ENCODE measurements around the gene DISC1. TPM values are rescaled to one million over a fixed set of nuclear protein-coding genes. Genes with fewer than 3 reads are reported as not detected.
"Not testable (repeated sequence)": the region's sequence is repeated elsewhere in the genome, so short reads cannot be mapped to it uniquely, and the experiment has no call there.

DISC1 gene
- total and polyA plus RNA-seq, 2 experiments from 2014 or later: 6.5 to 11.5 TPM

DNA sequence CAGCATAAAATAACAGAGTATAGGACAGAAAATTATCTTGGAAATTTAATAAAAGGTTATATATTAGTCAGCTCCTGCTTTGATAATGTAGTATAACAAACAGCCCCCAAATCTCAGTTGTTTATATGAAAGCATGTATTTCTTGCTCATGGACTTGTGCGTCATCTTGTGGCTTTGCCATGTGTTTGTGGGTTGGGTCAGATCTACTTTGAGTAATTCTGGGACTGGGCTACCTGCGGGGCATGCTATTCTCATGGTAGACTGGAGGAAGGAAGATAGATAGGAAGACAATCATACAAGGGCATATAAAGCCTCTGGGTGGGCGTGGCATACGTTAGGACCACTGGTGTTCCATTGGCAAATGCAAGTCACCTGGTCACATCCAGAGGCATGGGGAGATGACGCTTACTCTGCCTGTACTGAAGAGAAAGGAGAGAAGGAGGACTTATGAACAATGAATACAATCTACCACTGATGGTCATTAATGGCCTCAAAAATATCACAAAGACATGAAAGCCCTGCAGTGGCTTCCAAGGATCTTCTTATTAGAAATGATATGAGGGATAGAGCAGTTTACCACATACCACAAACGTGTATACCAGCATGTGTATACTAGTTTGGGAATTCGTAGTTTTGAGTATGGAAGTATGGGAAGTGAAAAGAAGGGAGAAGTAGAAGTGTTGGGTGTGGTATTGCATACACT lies 267.0 kb downstream of the DISC1 start:
- DNase-seq (ENCODE audit: low read depth in 1 of 2, low spot score in 1 of 2): no peak
- TF ChIP-seq, protein P1, sequence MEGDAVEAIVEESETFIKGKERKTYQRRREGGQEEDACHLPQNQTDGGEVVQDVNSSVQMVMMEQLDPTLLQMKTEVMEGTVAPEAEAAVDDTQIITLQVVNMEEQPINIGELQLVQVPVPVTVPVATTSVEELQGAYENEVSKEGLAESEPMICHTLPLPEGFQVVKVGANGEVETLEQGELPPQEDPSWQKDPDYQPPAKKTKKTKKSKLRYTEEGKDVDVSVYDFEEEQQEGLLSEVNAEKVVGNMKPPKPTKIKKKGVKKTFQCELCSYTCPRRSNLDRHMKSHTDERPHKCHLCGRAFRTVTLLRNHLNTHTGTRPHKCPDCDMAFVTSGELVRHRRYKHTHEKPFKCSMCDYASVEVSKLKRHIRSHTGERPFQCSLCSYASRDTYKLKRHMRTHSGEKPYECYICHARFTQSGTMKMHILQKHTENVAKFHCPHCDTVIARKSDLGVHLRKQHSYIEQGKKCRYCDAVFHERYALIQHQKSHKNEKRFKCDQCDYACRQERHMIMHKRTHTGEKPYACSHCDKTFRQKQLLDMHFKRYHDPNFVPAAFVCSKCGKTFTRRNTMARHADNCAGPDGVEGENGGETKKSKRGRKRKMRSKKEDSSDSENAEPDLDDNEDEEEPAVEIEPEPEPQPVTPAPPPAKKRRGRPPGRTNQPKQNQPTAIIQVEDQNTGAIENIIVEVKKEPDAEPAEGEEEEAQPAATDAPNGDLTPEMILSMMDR (IDR thresholded peaks at IDR 0.05; ENCODE audit: low read depth, low read length): no peak
- no peak overlapping the region for H3K27ac ChIP-seq
- H3K9me3 ChIP-seq (ENCODE audit: low read depth): no peaks in the 10 kb centered on the region
- no peaks in the 10 kb centered on the region for H3K27me3 ChIP-seq
- no peaks in the 10 kb centered on the region for H3K36me3 ChIP-seq
- peaks cover 9% of the 10 kb centered on the region for H3K4me1 ChIP-seq (ENCODE audit: low read depth)
- no peak overlapping the region for H3K4me3 ChIP-seq

DNA sequence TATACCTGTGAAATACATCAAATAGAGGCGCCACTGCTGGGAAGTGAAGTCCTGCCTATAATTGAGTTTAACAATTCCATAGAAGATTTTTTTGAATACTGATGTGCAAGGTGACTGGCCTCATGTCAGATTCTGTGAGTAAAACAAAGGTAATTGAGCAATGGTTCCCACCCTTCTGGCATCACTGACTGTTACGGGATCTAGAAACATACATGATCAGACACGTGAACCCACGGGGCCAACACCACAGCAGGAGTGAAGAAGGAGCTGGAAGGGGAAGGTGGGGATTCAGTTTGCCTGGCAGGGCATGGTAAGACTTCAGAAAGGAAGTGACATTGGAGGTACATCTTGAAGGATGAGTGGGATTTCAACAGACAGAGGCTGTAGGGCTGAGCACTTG lies 270.2 kb downstream of the DISC1 start:
- no peak for DNase-seq (ENCODE audit: low read depth in 1 of 2, low spot score in 1 of 2)
- no peak overlapping the region for H3K4me3 ChIP-seq
- H3K27ac ChIP-seq: no peak overlapping the region
- no peaks in the 10 kb centered on the region for H3K27me3 ChIP-seq
- H3K4me1 ChIP-seq (ENCODE audit: low read depth): peaks cover 15% of the 10 kb centered on the region
- TF ChIP-seq, protein P1 (IDR thresholded peaks at IDR 0.05; ENCODE audit: low read depth, low read length): no peak
- no peaks in the 10 kb centered on the region for H3K9me3 ChIP-seq (ENCODE audit: low read depth)
- H3K36me3 ChIP-seq: no peaks in the 10 kb centered on the region

DNA sequence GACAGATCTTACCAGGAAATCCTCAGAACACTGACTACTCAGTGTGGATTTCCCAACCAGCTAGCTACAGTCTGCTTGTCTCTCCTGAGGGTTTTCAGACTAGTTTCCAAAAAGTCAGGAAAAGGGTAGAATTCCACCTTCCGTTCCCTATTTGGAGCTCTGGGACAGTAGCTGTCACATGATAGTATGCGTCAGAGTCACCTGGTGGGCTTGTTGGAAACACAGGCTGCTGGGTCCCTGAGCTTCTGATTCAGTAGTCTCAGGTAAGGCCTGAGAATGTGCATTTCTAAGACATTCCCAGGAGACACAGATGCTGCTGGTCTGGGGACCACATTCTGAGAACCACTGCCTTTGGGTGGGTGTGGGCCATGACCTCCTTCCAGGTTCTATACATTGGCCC lies 272.5 kb downstream of the DISC1 start:
- no peak overlapping the region for H3K27ac ChIP-seq
- H3K27me3 ChIP-seq: no peaks in the 10 kb centered on the region
- no peaks in the 10 kb centered on the region for H3K9me3 ChIP-seq (ENCODE audit: low read depth)
- no peak overlapping the region for H3K4me3 ChIP-seq
- TF ChIP-seq, protein P1 (IDR thresholded peaks at IDR 0.05; ENCODE audit: low read depth, low read length): no peak
- H3K36me3 ChIP-seq: no peaks in the 10 kb centered on the region
- DNase-seq (ENCODE audit: low read depth in 1 of 2, low spot score in 1 of 2): no peak
- H3K4me1 ChIP-seq (ENCODE audit: low read depth): peaks cover 15% of the 10 kb centered on the region

DNA sequence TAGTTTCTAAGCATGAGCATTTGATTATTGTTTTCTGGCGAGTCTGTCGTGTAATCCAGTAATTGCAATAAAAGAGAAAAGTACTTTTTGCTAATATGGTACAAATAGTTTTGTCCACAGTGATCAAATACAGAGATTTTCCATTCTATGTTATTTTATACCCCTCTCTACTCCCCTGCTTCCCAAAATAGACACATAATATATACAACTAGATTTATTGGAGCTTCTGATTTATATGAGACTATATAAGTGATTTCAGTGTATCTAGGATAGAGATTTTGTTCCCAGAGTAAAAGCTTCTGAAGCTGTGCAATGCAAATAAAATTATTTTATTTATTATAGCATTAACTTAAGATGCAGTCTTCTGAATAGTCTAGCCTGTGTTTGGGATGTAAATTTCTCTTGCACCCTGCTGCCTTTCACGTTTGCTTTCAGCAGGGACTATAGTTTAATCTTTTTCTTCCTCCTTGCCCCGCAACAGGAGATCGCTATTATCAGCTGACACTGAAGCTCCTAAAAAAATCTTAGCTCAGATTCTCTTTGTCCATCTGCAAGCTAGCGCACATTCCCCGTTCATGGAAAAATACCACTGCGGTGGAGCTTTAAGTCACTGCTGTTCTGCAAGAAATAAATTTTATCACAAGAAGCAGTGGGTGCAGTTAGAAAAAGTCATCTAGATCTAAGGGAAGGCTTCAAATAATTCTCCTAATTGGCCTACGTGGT lies 273.3 kb downstream of the DISC1 start:
- no peaks in the 10 kb centered on the region for H3K27me3 ChIP-seq
- no peak overlapping the region for H3K27ac ChIP-seq
- H3K4me3 ChIP-seq: no peak overlapping the region
- TF ChIP-seq, protein P1 (IDR thresholded peaks at IDR 0.05; ENCODE audit: low read depth, low read length): no peak
- H3K36me3 ChIP-seq: no peaks in the 10 kb centered on the region
- DNase-seq (ENCODE audit: low read depth in 1 of 2, low spot score in 1 of 2): no peak
- H3K4me1 ChIP-seq (ENCODE audit: low read depth): peaks cover 15% of the 10 kb centered on the region
- no peaks in the 10 kb centered on the region for H3K9me3 ChIP-seq (ENCODE audit: low read depth)

DNA sequence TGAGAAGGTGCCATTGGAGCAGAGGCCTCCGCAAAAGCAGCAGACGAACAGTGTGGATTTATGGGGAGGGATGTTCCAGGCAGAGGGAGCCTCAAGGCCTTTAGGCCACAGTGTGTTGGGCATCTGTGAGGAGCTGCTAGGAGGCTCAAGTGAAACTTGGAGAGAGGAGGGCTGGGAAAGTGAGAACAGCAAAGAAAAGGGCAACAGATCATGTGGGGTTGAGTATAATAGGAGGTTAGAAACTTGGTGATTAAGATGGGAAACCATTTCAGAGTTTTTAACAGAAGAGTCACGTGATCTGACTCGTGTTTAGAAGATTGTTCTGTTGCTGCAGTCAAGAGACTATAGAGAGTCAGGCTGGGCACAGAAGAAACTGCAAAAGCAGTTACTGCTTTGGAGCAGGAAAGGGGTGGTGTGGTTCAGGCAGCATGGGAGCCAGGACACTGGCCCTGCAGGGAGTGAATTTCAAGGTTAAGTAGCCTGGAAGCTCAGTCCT lies 277.0 kb downstream of the DISC1 start:
- TF ChIP-seq, protein P1 (IDR thresholded peaks at IDR 0.05; ENCODE audit: low read depth, low read length): no peak
- Histone ChIP-seq H3K27ac (no peak overlapping the region), H3K36me3 (no peaks in the 10 kb centered on the region), H3K9me3 (ENCODE audit: low read depth) (no peaks in the 10 kb centered on the region), H3K27me3 (no peaks in the 10 kb centered on the region), H3K4me1 (ENCODE audit: low read depth) (peaks cover 6% of the 10 kb centered on the region), H3K4me3 (no peak overlapping the region)
- DNase-seq (ENCODE audit: low read depth in 1 of 2, low spot score in 1 of 2): no peak

DNA sequence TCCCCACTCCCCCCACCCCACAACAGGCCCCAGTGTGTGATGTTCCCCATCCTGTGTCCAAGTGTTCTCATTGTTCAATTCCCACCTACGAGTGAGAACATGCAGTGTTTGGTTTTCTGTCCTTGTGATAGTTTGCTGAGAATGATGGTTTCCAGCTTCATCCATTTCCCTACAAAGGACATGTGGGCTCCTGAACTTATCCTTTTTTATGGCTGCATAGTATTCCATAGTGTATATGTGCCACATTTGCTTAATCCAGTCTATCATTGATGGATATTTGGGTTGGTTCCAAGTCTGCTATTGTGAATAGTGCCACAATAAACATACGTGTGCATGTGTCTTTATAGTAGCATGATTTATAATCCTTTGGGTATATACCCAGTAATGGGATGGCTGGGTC lies 280.7 kb downstream of the DISC1 start:
- not testable (repeated sequence) for DNase-seq (ENCODE audit: low read depth in 1 of 2, low spot score in 1 of 2); H3K27me3 ChIP-seq; H3K4me1 ChIP-seq (ENCODE audit: low read depth); H3K27ac ChIP-seq; H3K36me3 ChIP-seq; H3K9me3 ChIP-seq (ENCODE audit: low read depth); H3K4me3 ChIP-seq
